Activated CD8-positive, alpha-beta memory T cell treated with anti-CD3 and anti-CD28 coated beads, Interleukin-2, amount 10 ng/mL, durations not matched to agents 7 days and 5 days (primary cell): Measurements from ENCODE around the gene OXT. TPM values are rescaled to one million over a fixed set of nuclear protein-coding genes. Genes with fewer than 3 reads are reported as not detected.
"Not testable (repeated sequence)": the region's sequence is repeated elsewhere in the genome, so short reads cannot be mapped to it uniquely, and the experiment has no call there.

ENCODE experiments used
- ATAC-seq: fragments of 150-1000 bp; cut with Tn5 transposase; one replicate; pipeline ENCODE4 v1.10.0; 2021; ENCODE audit warnings: moderate library complexity
- CTCF ChIA-PET: fragments of 350-600 bp; sonication (Branson Sonifier 250); formaldehyde crosslinking; loops from one replicate; lab custom pipeline; 2021; ENCODE audit warnings: antibody characterized with exemption; lab: Charles Lee
- DNase-seq: peaks from one replicate; pipeline ENCODE4 v3.0.0-alpha.2; 2020
- H3K27ac Mint-ChIP-seq: one replicate; pipeline ENCODE4 v1.8.0; 2021; ENCODE audit warnings: mild to moderate bottlenecking, mixed read lengths
- H3K27me3 Mint-ChIP-seq: one replicate; pipeline ENCODE4 v1.8.0; 2021; ENCODE audit warnings: mixed read lengths
- H3K36me3 Mint-ChIP-seq: one replicate; pipeline ENCODE4 v1.8.0; 2021; ENCODE audit warnings: mild to moderate bottlenecking, mixed read lengths
- H3K4me1 Mint-ChIP-seq: one replicate; pipeline ENCODE4 v1.8.0; 2021; ENCODE audit warnings: mixed read lengths
- H3K4me3 Mint-ChIP-seq: one replicate; pipeline ENCODE4 v1.8.0; 2021; ENCODE audit warnings: mild to moderate bottlenecking, moderate library complexity, mixed read lengths
- H3K9me3 Mint-ChIP-seq: one replicate; pipeline ENCODE4 v1.8.0; 2022; ENCODE audit warnings: low read depth, mixed read lengths
- total RNA-seq, 2 experiments: library from RNA; stranded (reverse); gene quantifications; one replicate each; pipeline ENCODE4 v1.2.3, GENCODE V29; 2021

Gene OXT
- not detected for total RNA-seq

DNA sequence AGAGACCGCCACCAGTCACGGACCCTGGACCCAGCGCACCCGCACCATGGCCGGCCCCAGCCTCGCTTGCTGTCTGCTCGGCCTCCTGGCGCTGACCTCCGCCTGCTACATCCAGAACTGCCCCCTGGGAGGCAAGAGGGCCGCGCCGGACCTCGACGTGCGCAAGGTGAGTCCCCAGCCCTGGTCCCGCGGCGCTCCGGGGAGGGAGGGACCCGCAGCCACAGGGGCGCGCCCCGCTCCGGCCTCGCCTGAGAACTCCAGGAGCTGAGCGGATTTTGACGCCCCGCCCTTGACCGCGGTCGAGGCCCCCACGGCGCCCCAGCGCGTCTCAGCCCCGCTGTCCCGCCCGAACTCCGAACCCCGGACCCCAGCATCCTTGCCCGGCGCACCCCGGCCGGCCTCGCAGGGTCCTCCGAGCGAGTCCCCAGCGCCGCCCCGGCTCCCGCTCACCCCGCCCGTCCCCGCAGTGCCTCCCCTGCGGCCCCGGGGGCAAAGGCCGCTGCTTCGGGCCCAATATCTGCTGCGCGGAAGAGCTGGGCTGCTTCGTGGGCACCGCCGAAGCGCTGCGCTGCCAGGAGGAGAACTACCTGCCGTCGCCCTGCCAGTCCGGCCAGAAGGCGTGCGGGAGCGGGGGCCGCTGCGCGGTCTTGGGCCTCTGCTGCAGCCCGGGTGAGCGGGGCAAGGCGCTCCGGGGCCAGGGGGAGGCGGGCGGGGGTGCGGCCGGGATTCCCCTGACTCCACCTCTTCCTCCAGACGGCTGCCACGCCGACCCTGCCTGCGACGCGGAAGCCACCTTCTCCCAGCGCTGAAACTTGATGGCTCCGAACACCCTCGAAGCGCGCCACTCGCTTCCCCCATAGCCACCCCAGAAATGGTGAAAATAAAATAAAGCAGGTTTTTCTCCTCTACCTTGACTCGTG, at the start of gene OXT:
Gene OXT, plus strand, starts transcription at position 11 of the 920 bp plus-strand sequence. Its CDS starts 36 bp downstream, at position 47.
- peaks cover 15% of the 10 kb centered on the region for H3K4me1 Mint-ChIP-seq
- ATAC-seq = peak; percentile 86
- H3K27ac Mint-ChIP-seq = no peak within 1 kb of the TSS
- peaks cover 26% of the 10 kb centered on the region for H3K27me3 Mint-ChIP-seq
- H3K36me3 Mint-ChIP-seq = no peaks in the 10 kb centered on the region
- CTCF ChIA-PET = interaction anchor here (0.8 to 2.3 kb wide), 3 partner anchors 18 to 44 kb away, joined by 3 to 10 read pairs (median 5); no protein-coding TSS in a partner anchor
- H3K9me3 Mint-ChIP-seq = no peaks in the 10 kb centered on the region
- DNase-seq = peak; percentile 72
- H3K4me3 Mint-ChIP-seq = peak within 1 kb of the TSS; percentile 39

DNA sequence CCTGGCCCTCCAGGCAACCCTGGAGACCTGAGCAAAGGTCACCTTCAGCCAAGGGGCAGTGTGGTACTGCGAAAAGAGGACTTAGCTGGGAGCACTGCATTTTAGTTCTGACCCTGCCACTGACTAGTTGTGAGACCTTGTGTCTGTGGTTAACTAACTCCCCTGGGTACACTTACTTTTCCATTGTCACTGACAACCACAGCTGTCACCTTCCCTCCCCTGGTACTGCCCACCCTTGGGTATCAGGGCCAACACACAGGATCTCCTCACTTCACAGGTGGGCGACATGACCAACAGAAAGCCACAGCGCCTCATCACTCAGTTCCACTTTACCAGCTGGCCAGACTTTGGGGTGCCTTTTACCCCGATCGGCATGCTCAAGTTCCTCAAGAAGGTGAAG, 49.6 kb upstream of the OXT start:
- DNase-seq = no peak
- CTCF ChIA-PET = no interaction called here
- Mint-ChIP-seq H3K36me3 (peaks cover 40% of the 10 kb centered on the region), H3K27me3 (no peaks in the 10 kb centered on the region), H3K4me1 (no peaks in the 10 kb centered on the region), H3K9me3 (no peaks in the 10 kb centered on the region), H3K27ac (no peak overlapping the region), H3K4me3 (no peak overlapping the region)
- ATAC-seq = no peak

DNA sequence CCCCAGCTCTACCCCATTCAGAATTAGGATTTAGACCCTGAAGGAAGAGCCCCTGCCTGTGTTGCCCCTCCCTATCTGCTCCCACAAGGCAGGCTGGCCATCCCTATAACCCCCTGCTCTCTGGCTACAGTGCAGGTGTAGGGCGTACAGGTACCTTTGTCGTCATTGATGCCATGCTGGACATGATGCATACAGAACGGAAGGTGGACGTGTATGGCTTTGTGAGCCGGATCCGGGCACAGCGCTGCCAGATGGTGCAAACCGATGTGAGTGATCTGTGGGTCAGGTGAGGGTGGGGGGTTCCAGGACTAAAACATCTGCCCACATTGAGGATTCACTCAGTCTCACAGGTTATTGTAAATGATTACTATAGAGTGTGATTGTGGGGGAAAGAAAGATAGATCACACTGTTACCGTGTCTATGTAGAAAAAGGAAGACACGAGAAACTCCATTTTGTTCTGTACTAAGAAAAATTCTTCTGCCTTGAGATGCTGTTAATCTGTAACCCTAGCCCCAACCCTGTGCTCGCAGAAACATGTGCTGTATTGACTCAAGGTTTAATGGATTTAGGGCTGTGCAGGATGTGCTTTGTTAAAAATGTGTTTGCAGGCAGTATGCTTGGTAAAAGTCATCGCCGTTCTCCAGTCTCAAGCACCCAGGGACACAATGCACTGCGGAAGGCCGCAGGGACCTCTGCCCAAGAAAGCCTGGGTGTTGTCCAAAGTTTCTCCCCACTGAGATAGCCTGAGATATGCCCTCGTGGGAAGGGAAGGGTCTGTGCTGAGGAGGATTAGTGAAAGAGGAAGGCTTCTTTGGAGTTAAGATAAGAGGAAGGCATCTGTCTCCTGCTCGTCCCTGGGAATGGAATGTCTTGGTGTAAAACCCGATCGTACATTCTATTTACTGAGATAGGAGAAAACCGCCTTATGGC, 48.6 kb upstream of the OXT start:
- H3K9me3 Mint-ChIP-seq, H3K27me3 Mint-ChIP-seq, DNase-seq, H3K4me1 Mint-ChIP-seq, ATAC-seq, H3K27ac Mint-ChIP-seq, CTCF ChIA-PET, H3K4me3 Mint-ChIP-seq: not testable (repeated sequence)
- H3K36me3 Mint-ChIP-seq = peaks cover 35% of the 10 kb centered on the region

DNA sequence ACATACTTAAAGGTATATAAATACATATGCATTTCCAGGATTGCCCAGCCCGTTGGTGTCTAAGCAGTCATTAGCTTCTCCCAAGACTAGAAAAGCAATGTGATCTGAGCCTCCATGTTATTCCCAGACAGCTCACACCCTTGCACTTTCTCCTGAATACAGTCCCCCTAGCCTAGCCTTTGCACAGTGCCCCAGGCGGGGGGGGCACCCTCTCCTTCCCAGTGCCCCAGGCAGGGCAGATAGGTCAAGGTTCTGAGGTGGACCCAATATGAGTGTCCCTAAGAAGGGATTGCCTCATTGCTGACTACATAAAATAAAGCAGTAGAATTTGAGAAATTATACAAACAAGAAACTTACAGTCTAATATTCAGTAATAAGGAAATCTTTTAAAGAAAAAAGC, 43.4 kb upstream of the OXT start:
- H3K4me1 Mint-ChIP-seq = peaks cover 4% of the 10 kb centered on the region
- ATAC-seq (no peak), DNase-seq (no peak)
- peaks cover 33% of the 10 kb centered on the region for H3K36me3 Mint-ChIP-seq
- no peak overlapping the region for H3K4me3 Mint-ChIP-seq
- no peak overlapping the region for H3K27ac Mint-ChIP-seq
- no peaks in the 10 kb centered on the region for H3K9me3 Mint-ChIP-seq
- no peaks in the 10 kb centered on the region for H3K27me3 Mint-ChIP-seq
- CTCF ChIA-PET = no interaction called here

DNA sequence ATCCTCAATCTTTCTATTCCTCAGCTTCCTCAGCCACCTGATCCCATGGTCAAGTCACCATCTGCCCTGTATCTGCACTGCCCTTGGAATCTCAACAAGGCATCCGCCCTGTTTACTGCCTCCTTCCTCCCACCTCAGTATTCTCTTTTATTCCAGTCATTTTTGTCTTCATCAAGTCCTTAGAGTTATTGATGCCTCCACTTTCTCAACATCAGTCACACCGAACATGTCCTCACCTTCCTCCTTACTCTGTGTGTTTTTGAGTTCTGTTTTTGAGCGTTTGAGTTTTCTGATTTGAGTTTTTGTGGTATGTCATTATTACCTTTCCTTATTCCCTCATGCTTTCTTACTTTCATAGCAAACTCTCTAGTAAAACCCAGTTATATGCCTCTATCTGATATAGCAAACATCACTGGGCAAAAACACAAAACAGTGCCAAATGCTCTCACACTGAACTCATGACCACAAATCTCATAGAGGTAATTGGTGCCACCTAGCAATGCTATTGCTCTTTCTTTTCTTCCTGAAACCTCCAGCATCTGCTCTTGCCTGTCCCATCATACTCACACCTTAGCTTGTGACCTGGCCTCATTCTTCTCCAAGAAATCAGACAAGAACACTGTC, 39.8 kb upstream of the OXT start:
- CTCF ChIA-PET = no interaction called here
- peaks cover 4% of the 10 kb centered on the region for H3K4me1 Mint-ChIP-seq
- ATAC-seq = peak; percentile 16

DNA sequence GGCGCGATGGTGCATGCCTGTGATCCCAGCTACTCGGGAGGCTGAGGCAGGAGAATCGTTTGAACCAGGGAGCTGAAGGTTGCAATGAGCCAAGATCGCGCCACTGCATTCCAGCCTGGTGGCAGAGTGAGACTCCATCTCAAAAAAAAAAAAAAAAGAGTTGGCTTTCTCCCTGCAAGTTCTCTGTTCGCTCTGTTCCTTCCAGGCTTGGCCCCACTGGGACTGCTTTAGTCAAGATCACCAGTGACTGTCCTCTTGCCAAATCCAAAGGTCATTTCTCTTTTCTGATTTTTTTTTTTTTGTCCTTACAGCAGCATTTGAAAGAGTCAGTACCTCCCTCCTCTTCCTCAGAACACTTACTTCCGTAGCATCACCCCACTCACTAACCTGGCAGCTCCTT, 38.8 kb upstream of the OXT start:
- no peak overlapping the region for H3K27ac Mint-ChIP-seq
- H3K27me3 Mint-ChIP-seq = no peaks in the 10 kb centered on the region
- H3K4me1 Mint-ChIP-seq = peaks cover 4% of the 10 kb centered on the region
- no peak for DNase-seq
- H3K36me3 Mint-ChIP-seq = peaks cover 29% of the 10 kb centered on the region
- no peak overlapping the region for H3K4me3 Mint-ChIP-seq
- no peaks in the 10 kb centered on the region for H3K9me3 Mint-ChIP-seq
- no peak for ATAC-seq
- CTCF ChIA-PET = interaction anchor here (0.7 kb wide), 1 partner anchor 220 kb away, joined by 3 read pairs; no protein-coding TSS in a partner anchor

More for the DNA sequence above, 39.8 kb upstream of the OXT start:
- no peak overlapping the region for H3K27ac Mint-ChIP-seq
- H3K4me3 Mint-ChIP-seq = no peak overlapping the region
- no peak for DNase-seq
- H3K9me3 Mint-ChIP-seq = no peaks in the 10 kb centered on the region
- H3K36me3 Mint-ChIP-seq = peaks cover 33% of the 10 kb centered on the region
- H3K27me3 Mint-ChIP-seq = no peaks in the 10 kb centered on the region

DNA sequence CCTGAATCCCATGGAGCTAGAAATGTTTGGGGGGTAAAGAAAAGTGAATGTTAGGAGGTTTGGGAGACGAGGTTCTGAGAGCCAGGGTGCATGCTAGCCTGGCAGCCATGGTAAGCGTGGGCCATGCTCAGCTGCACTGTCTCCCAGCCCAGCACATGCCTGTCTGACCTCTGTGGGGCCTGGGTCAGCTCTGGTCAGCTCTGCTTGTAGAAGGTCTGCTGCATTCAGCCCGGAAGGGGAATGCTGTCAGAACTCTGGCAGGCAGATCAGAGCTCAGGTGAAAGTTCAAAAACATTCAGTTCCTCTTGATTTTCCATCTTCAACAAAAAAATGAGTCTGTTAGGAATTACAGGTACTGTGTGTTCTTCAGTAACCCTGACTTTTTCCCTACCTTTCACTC, 33.8 kb upstream of the OXT start:
- CTCF ChIA-PET = interaction anchor here (3.6 kb wide), 1 partner anchor 16 kb away, joined by 18 read pairs; no protein-coding TSS in a partner anchor
- ATAC-seq (no peak), DNase-seq (no peak)
- H3K4me3 Mint-ChIP-seq = no peak overlapping the region
- H3K9me3 Mint-ChIP-seq = no peaks in the 10 kb centered on the region
- no peak overlapping the region for H3K27ac Mint-ChIP-seq
- peaks cover 31% of the 10 kb centered on the region for H3K36me3 Mint-ChIP-seq
- no peaks in the 10 kb centered on the region for H3K27me3 Mint-ChIP-seq
- peaks cover 18% of the 10 kb centered on the region for H3K4me1 Mint-ChIP-seq

DNA sequence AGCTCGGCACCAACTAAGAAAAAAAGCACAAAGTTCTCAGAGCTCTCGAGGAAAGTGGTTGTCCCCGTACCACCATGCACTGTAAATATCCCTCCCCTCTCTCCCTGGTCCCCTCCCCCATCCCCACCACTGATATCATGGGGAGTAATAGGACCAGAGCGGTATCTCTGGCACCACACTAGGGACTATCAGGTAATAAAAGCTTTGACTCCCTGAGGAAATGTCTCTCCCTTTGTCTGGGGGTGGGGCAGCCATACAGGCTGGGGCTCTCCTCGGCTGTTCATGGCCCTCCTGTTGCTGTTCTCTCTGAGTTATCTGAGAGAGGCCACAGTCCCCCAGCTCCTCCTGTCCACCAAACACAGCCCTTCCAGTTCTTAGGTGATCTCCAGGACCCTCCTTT, 33.0 kb upstream of the OXT start:
- ATAC-seq (no peak), DNase-seq (no peak)
- CTCF ChIA-PET = interaction anchor here (3.6 kb wide), 1 partner anchor 15 kb away, joined by 18 read pairs; no protein-coding TSS in a partner anchor
- Mint-ChIP-seq H3K27me3 (no peaks in the 10 kb centered on the region), H3K4me1 (peaks cover 18% of the 10 kb centered on the region), H3K27ac (no peak overlapping the region), H3K4me3 (no peak overlapping the region), H3K36me3 (peaks cover 31% of the 10 kb centered on the region), H3K9me3 (no peaks in the 10 kb centered on the region)

DNA sequence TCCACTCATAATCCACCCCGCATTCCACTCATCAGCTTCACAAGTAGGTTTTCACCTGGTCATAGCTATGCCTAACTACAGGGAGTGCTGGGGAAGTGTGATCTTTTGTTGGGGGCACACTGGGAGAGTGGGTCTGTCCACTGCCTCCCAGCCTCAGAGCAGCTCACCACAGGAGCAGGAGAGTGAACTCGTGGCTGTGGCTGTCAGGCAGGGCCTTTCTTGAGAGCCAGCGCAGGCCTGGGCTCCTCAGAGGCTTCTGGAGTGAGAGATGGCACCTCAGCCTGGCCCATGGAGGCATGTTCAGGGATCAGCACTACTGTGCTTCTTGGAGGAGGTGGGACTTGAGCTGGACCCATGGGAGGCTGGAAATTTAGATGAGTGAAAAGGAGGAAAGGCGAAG, 32.0 kb upstream of the OXT start:
- Mint-ChIP-seq H3K27me3 (no peaks in the 10 kb centered on the region), H3K4me1 (peaks cover 18% of the 10 kb centered on the region), H3K36me3 (peaks cover 31% of the 10 kb centered on the region), H3K27ac (peak overlapping the region; percentile 27), H3K4me3 (no peak overlapping the region), H3K9me3 (no peaks in the 10 kb centered on the region)
- DNase-seq (no peak), ATAC-seq (no peak)
- CTCF ChIA-PET = interaction anchor here (0.7 to 3.6 kb wide), 2 partner anchors 14 to 134 kb away, joined by 3 to 18 read pairs; partner anchors contain the start of gene LZTS3

DNA sequence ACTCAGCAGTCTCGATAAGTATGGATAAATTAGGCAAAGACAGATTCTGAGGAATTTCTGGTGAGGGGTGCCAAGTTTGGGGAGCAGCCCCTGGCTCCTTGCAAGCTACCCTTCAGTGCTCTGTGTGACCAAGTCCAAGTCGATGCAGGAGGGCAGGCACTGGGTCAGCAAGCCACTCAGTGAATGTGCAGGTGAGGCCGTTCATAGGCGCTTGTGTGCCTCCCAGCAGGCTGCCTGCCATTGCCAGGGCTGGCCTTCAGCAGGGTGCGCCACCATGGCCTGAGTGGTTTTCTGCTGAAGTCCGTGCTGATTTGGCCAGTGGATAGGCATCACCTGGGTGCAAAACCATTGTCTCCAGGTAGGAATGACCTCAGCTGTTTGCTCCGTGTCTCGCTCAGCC, 31.3 kb upstream of the OXT start:
- Mint-ChIP-seq H3K9me3 (no peaks in the 10 kb centered on the region), H3K27me3 (no peaks in the 10 kb centered on the region), H3K36me3 (peaks cover 26% of the 10 kb centered on the region), H3K27ac (peak overlapping the region; percentile 37), H3K4me1 (peaks cover 21% of the 10 kb centered on the region), H3K4me3 (no peak overlapping the region)
- DNase-seq (no peak), ATAC-seq (no peak)
- CTCF ChIA-PET = interaction anchor here (3.6 kb wide), 1 partner anchor 14 kb away, joined by 18 read pairs; no protein-coding TSS in a partner anchor

DNA sequence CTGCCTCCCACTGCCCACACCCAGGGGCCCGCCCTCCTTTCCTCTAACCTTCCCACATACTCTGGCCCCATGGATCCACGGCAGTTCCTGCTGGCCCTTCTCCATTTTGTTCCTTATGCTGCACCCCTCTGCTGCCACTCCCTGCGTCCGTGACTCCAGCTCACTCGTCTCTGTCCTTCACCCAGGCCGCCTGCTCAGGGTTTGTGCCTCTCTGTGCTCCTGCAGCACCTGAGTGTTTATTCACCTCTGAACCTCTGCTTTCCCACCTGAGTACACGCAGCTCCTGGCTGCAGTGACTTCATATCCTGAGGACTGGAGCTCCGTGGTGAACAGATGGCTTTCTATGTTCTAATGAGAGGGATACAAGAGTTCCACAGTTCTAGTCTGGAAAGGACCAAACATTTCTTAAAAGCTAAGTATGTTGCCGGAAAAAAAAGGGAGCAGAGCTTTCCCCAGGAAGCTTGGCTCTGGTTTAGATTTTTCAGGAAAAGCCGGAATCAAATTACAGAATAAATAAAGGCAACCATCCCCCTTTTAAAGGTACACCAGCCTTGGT, 29.5 kb upstream of the OXT start:
- H3K27me3 Mint-ChIP-seq = no peaks in the 10 kb centered on the region
- CTCF ChIA-PET = interaction anchor here (1.3 to 2.1 kb wide), 2 partner anchors 10 to 12 kb away, joined by 3 to 9 read pairs; no protein-coding TSS in a partner anchor
- ATAC-seq (no peak), DNase-seq (no peak)
- peaks cover 18% of the 10 kb centered on the region for H3K36me3 Mint-ChIP-seq
- no peak overlapping the region for H3K4me3 Mint-ChIP-seq
- no peaks in the 10 kb centered on the region for H3K9me3 Mint-ChIP-seq
- H3K4me1 Mint-ChIP-seq = peaks cover 29% of the 10 kb centered on the region
- peak overlapping the region; percentile 2 for H3K27ac Mint-ChIP-seq

DNA sequence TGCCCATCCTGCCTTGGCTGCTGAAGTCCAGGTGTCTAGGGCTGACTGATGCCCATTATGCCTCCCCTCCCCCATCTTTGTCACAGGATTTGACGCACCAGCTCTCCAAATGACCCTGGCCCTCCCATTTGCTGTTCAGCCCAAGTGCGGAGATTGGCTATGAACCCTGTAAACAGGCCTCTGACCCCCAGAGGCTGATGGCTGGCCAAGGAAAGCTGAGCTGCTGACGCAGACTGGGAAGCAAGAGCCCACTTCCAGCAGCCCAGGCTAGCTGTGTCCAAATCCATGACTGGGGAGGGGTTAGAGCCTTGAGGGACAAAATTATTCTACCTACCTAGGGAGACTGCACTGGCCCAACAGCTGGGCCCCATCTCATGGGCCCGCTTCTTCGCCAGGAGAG, 28.8 kb upstream of the OXT start:
- Mint-ChIP-seq H3K27ac (no peak overlapping the region), H3K36me3 (peaks cover 17% of the 10 kb centered on the region), H3K4me3 (no peak overlapping the region), H3K4me1 (peaks cover 35% of the 10 kb centered on the region), H3K27me3 (no peaks in the 10 kb centered on the region), H3K9me3 (no peaks in the 10 kb centered on the region)
- DNase-seq (no peak), ATAC-seq (no peak)
- CTCF ChIA-PET = interaction anchor here (1.3 to 2.1 kb wide), 2 partner anchors 9 to 11 kb away, joined by 3 to 9 read pairs; no protein-coding TSS in a partner anchor
